Gastroesophageal sphincter (tissue), 4 donors: Measurements from ENCODE around the gene DGUOK. TPM values are rescaled to one million over a fixed set of nuclear protein-coding genes. Genes with fewer than 3 reads are reported as not detected.

ENCODE experiments used
- ATAC-seq: fragments of 150-250 bp; one replicate; pipeline ENCODE4 v1.9.1; 2016; ENCODE audit warnings: mild to moderate bottlenecking, moderate library complexity
- H3K27ac ChIP-seq, 4 donors: fragments of 200-600 bp; sonication (generic) in 3 of 4; 1 replicate in 3 of 4; 2 replicates in 1 of 4; pipeline ENCODE4 v1.5.1; 2016 to 2019
- H3K27me3 ChIP-seq: fragments of 200-600 bp; sonication (generic); one replicate; pipeline ENCODE4 v1.5.1; 2019
- H3K36me3 ChIP-seq, 2 donors: fragments of 200-600 bp; sonication (generic); one replicate each; pipeline ENCODE4 v1.5.1; 2019; ENCODE audit warnings: control low read depth in 1 of 2
- H3K4me1 ChIP-seq, 3 donors: fragments of 200-600 bp; sonication (generic); 1 replicate in 2 of 3; 2 replicates in 1 of 3; pipeline ENCODE4 v1.5.1; 2016 to 2019; ENCODE audit warnings: control low read depth in 2 of 3
- H3K4me3 ChIP-seq, 2 donors: fragments of 200-600 bp; sonication (generic); one replicate each; pipeline ENCODE4 v1.5.1; 2019; ENCODE audit warnings: mild to moderate bottlenecking in 1 of 2, moderate library complexity in 1 of 2
- H3K9me3 ChIP-seq, 3 donors: fragments of 200-600 bp; sonication (generic); one replicate each; pipeline ENCODE4 v1.5.1; 2017 to 2019; ENCODE audit warnings: control low read depth in 2 of 3
- CTCF ChIP-seq, 4 experiments: fragments of 200-600 bp in 2 of 4; fragments of 450-650 bp in 2 of 4; sonication (generic) in 1 of 4; IDR thresholded peaks; one replicate each; pipeline ENCODE4 v1.5.1; 2017 to 2019; ENCODE audit warnings: antibody characterized with exemption in 4 of 4, mild to moderate bottlenecking in 2 of 4, moderate library complexity in 2 of 4
- EP300 ChIP-seq: sonication (generic); formaldehyde crosslinking; IDR thresholded peaks from one replicate; pipeline ENCODE4 v1.6.1; 2017; ENCODE audit warnings: antibody characterized with exemption, mild to moderate bottlenecking
- POLR2A ChIP-seq, 2 donors: fragments of 450-650 bp; IDR thresholded peaks; one replicate each; pipeline ENCODE4 v1.6.1; 2017; ENCODE audit warnings: antibody characterized with exemption in 2 of 2, mild to moderate bottlenecking in 2 of 2, moderate library complexity in 1 of 2
- POLR2AphosphoS5 ChIP-seq: sonication (generic); formaldehyde crosslinking; IDR thresholded peaks from one replicate; pipeline ENCODE4 v1.6.1; 2017; ENCODE audit warnings: antibody characterized with exemption
- WGBS, 2 donors: methylation state at CpG; one replicate each; pipeline ENCODE4 v1.1.5; 2018; ENCODE audit warnings: low coverage in 1 of 2; 5-methylcytosine and 5-hydroxymethylcytosine counted together
- total RNA-seq, 4 donors: library from RNA; depleted of rRNA; stranded (reverse); fragments of >200 nt; gene quantifications; one replicate each; pipeline ENCODE4 v1.1.0, GENCODE V29; 2016

DGUOK gene
- total RNA-seq, 4 donors from 2014 or later = 32.6 to 61.3 (median 38.6) TPM

GRCh38 chr2:73911548-73912208, 15.0 kb upstream of the DGUOK start:
- H3K27ac ChIP-seq = peak overlapping the region; percentile 5 to 91 (median 46)

GRCh38 chr2:73913414-73914054, 13.1 kb upstream of the DGUOK start:
- no peak overlapping the region for H3K4me3 ChIP-seq
- no peaks in the 10 kb centered on the region for H3K9me3 ChIP-seq
- ATAC-seq = no peak
- H3K27me3 ChIP-seq = no peaks in the 10 kb centered on the region
- TF ChIP-seq POLR2A (IDR thresholded peaks at IDR 0.05) (no peak), POLR2AphosphoS5 (no peak), CTCF (IDR thresholded peaks at IDR 0.05) (no peak), EP300 (no peak)
- peaks cover 10 to 90% of the 10 kb centered on the region in 2 donors for H3K36me3 ChIP-seq
- peaks cover 0 to 16% (median 0%) of the 10 kb centered on the region in 3 donors for H3K4me1 ChIP-seq
- peak overlapping the region; percentile 13 to 77 (median 55) for H3K27ac ChIP-seq
- WGBS, 2 donors = 67 to 80% methylated on average over 4 to 6 of the region's 8 CpGs

More at GRCh38 chr2:73911548-73912208, 15.0 kb upstream of the DGUOK start:
- WGBS, 2 donors = 33 to 42% methylated on average over 5 to 8 of the region's 8 CpGs
- H3K36me3 ChIP-seq = peaks cover 10 to 90% of the 10 kb centered on the region in 2 donors
- no peak overlapping the region for H3K4me3 ChIP-seq
- H3K27me3 ChIP-seq = no peaks in the 10 kb centered on the region
- ATAC-seq = no peak
- H3K4me1 ChIP-seq = peaks cover 0 to 35% (median 0%) of the 10 kb centered on the region in 3 donors
- TF ChIP-seq EP300 (no peak), POLR2A (IDR thresholded peaks at IDR 0.05) (no peak), CTCF (IDR thresholded peaks at IDR 0.05) (no peak), POLR2AphosphoS5 (no peak)
- no peaks in the 10 kb centered on the region for H3K9me3 ChIP-seq

- Histone ChIP-seq H3K27ac (peak overlapping the region in 3 of 4 donors; percentile 43 to 77 (median 67)), H3K36me3 (peaks cover 5 to 90% of the 10 kb centered on the region in 2 donors), H3K4me3 (no peak overlapping the region), H3K4me1 (peaks cover 0 to 7% (median 0%) of the 10 kb centered on the region in 3 donors), H3K9me3 (no peaks in the 10 kb centered on the region), H3K27me3 (no peaks in the 10 kb centered on the region)
- ATAC-seq = no peak
- 92% methylated on average over 3 of the region's 4 CpGs; no CpG with 5 or more reads in 1 of the 2 donors for WGBS, 2 donors
- no peak for TF ChIP-seq EP300
- no peak for TF ChIP-seq POLR2AphosphoS5
- no peak for TF ChIP-seq CTCF (IDR thresholded peaks at IDR 0.05)
- no peak for TF ChIP-seq POLR2A (IDR thresholded peaks at IDR 0.05)
These were observed 12.0 kb upstream of the DGUOK start for GRCh38 chr2:73914667-73915066.

- Histone ChIP-seq H3K4me3 (no peak overlapping the region), H3K27me3 (no peaks in the 10 kb centered on the region), H3K27ac (peak overlapping the region in 2 of 4 donors; percentile 57 to 77), H3K9me3 (no peaks in the 10 kb centered on the region), H3K4me1 (peaks cover 0 to 7% (median 0%) of the 10 kb centered on the region in 3 donors), H3K36me3 (peaks cover 5 to 90% of the 10 kb centered on the region in 2 donors)
- no peak for TF ChIP-seq EP300
- TF ChIP-seq POLR2AphosphoS5 = no peak
- no peak for TF ChIP-seq POLR2A (IDR thresholded peaks at IDR 0.05)
- TF ChIP-seq CTCF (IDR thresholded peaks at IDR 0.05) = no peak
- WGBS, 2 donors = 72 to 86% methylated on average over 1 to 4 of the region's 5 CpGs
- ATAC-seq = no peak
These were observed 11.2 kb upstream of the DGUOK start for GRCh38 chr2:73915437-73915993.
